ENCODE data around the gene AADACL2. TPM values are rescaled to one million over a fixed set of nuclear protein-coding genes. Genes with fewer than 3 reads are reported as not detected.

AADACL2 gene
- total RNA-seq, 1 experiment from 2014 or later = not detected

- Histone ChIP-seq H4K8ac (replicated peaks; ENCODE audit: insufficient read length, low read depth, low read length) (no peak overlapping the region), H3T11ph (ENCODE audit: low read length) (no peak overlapping the region), H3K23ac (ENCODE audit: insufficient read length, low read depth, low read length) (no peak overlapping the region), H3K4me1 (ENCODE audit: insufficient read depth, low read length) (no peaks in the 10 kb centered on the region), H3K27ac (ENCODE audit: insufficient read length, low read depth, low read length) (no peak overlapping the region), H3K79me2 (ENCODE audit: insufficient read depth, low read length) (no peaks in the 10 kb centered on the region), H3K56ac (ENCODE audit: insufficient read length, low read depth, low read length) (no peak overlapping the region), H2BK20ac (ENCODE audit: low read depth, low read length, poor library complexity, severe bottlenecking) (no peak overlapping the region), H4K5ac (ENCODE audit: insufficient read length, low read depth, low read length) (no peak overlapping the region), H4K91ac (ENCODE audit: insufficient read length, low read depth, low read length) (no peak overlapping the region), H3K18ac (ENCODE audit: insufficient read length, low read depth, low read length) (no peak overlapping the region), H3K14ac (ENCODE audit: insufficient read depth, low read length) (no peak overlapping the region), H2BK5ac (ENCODE audit: insufficient read length, low read length) (no peak overlapping the region), H3K4me2 (ENCODE audit: insufficient read depth, insufficient read length, low read length) (no peak overlapping the region), H3K79me1 (ENCODE audit: insufficient read depth, low read depth, low read length, poor library complexity, severe bottlenecking) (no peaks in the 10 kb centered on the region), H2BK12ac (ENCODE audit: insufficient read length, low read depth, low read length) (no peak overlapping the region), H3K9ac (ENCODE audit: extremely low read depth, insufficient read length, low read length) (no peak overlapping the region), H3K27me3 (ENCODE audit: insufficient read depth, low read length) (no peaks in the 10 kb centered on the region), H2AK5ac (ENCODE audit: insufficient read length, low read length) (no peak overlapping the region), H3K9me3 (ENCODE audit: control insufficient read depth, low read depth, low read length) (no peaks in the 10 kb centered on the region), H3K23me2 (ENCODE audit: insufficient read length, low read depth, low read length, poor library complexity, severe bottlenecking) (no peaks in the 10 kb centered on the region), H2AFZ (ENCODE audit: low read length) (no peak overlapping the region), H2BK15ac (ENCODE audit: low read depth, low read length) (no peak overlapping the region), H4K20me1 (ENCODE audit: control insufficient read depth, insufficient read depth, insufficient read length) (no peaks in the 10 kb centered on the region), H2BK120ac (ENCODE audit: low read depth, low read length, poor library complexity, severe bottlenecking) (no peak overlapping the region), H3K4ac (ENCODE audit: low read depth, low read length) (no peak overlapping the region)
- no peak overlapping the region for H3K27ac Mint-ChIP-seq
- no peaks in the 10 kb centered on the region for H3K27me3 Mint-ChIP-seq (ENCODE audit: low read depth)
- H3K4me3 Mint-ChIP-seq = no peak overlapping the region
- no peak for DNase-seq
- no peaks in the 10 kb centered on the region for H3K4me1 Mint-ChIP-seq
- no CpG with 5 or more reads among the region's 6 CpGs for WGBS (ENCODE audit: extremely low coverage, insufficient read length, low lambda C conversion rate)
- TF ChIP-seq CTCF (conservative IDR thresholded peaks at IDR 0.05) = no peak
- peaks cover 0 to 8% (median 0%) of the 10 kb centered on the region in 3 experiments; a peak in 2 of 7 replicates for H3K36me3 Mint-ChIP-seq (ENCODE audit: insufficient read depth in 1 of 3, low read depth in 3 of 3)
- H3K9me3 Mint-ChIP-seq = peaks cover 5 to 8% of the 10 kb centered on the region in 2 experiments
These were observed 8.9 kb upstream of the AADACL2 start for GRCh38 chr3:151724576-151725562.
